Breast epithelium (tissue), 4 donors: Measurements from ENCODE around the gene MEF2B. TPM values are rescaled to one million over a fixed set of nuclear protein-coding genes. Genes with fewer than 3 reads are reported as not detected.
A peak's percentile ranks its signal among the peaks of the same experiment; 100 is the strongest.

ENCODE experiments used
- DNase-seq, 2 donors: peaks; one replicate each; pipeline ENCODE4 v3.0.0-alpha.2; 2019; ENCODE audit warnings: low spot score in 2 of 2
- H3K27ac ChIP-seq, 2 donors: fragments of 200-600 bp; sonication (generic) in 1 of 2; one replicate each; pipeline ENCODE4 v1.5.1; 2016 to 2019; ENCODE audit warnings: mild to moderate bottlenecking in 1 of 2
- H3K27me3 ChIP-seq, 2 donors: fragments of 200-600 bp; sonication (generic) in 1 of 2; one replicate each; pipeline versions ENCODE4 v1.5.1 to v1.6.0; 2017 to 2019; ENCODE audit warnings: control low read depth in 1 of 2, mild to moderate bottlenecking in 1 of 2
- H3K36me3 ChIP-seq: fragments of 200-600 bp; one replicate; pipeline ENCODE4 v1.5.1; 2019
- H3K4me1 ChIP-seq, 2 donors: fragments of 200-600 bp; sonication (generic); one replicate each; pipeline ENCODE4 v1.5.1; 2016 to 2019; ENCODE audit warnings: control low read depth in 1 of 2
- H3K4me3 ChIP-seq, 3 donors: fragments of 200-600 bp; sonication (generic); 1 replicate in 2 of 3; 2 replicates in 1 of 3; pipeline ENCODE4 v1.5.1; 2016 to 2019; ENCODE audit warnings: mild to moderate bottlenecking in 3 of 3, moderate library complexity in 2 of 3
- H3K9me3 ChIP-seq, 2 donors: fragments of 200-600 bp; sonication (generic) in 1 of 2; one replicate each; pipeline ENCODE4 v1.5.1; 2016 to 2019; ENCODE audit warnings: control low read depth in 1 of 2
- POLR2A ChIP-seq: fragments of 450-650 bp; IDR thresholded peaks from one replicate; pipeline ENCODE4 v1.6.1; 2016; ENCODE audit warnings: antibody characterized with exemption, mild to moderate bottlenecking, moderate library complexity
- POLR2AphosphoS5 ChIP-seq, 3 donors: sonication (generic); formaldehyde crosslinking; IDR thresholded peaks; one replicate each; pipeline ENCODE4 v1.6.1; 2017; ENCODE audit warnings: antibody characterized with exemption in 3 of 3
- intact Hi-C: fragments of 100-400 bp; cut with DNase I; formaldehyde crosslinking; loops from one replicate; pipeline ENCODE4 v1.15.1; 2023; ENCODE audit warnings: low total_unique reads
- total RNA-seq, 3 donors: library from RNA; depleted of rRNA; stranded (reverse); fragments of >200 nt; gene quantifications; one replicate each; pipeline ENCODE4 v1.1.0, GENCODE V29; 2016
- TF ChIP-seq, protein P1 (sequence below), 3 donors: fragments of 450-650 bp; IDR thresholded peaks; one replicate each; pipeline ENCODE4 v1.5.1; 2016 to 2017; ENCODE audit warnings: antibody characterized with exemption in 3 of 3, mild to moderate bottlenecking in 3 of 3, moderate library complexity in 3 of 3

The MEF2B gene
- total RNA-seq, 3 donors from 2014 or later: 0.59 to 0.64 TPM; not detected in 1

DNA sequence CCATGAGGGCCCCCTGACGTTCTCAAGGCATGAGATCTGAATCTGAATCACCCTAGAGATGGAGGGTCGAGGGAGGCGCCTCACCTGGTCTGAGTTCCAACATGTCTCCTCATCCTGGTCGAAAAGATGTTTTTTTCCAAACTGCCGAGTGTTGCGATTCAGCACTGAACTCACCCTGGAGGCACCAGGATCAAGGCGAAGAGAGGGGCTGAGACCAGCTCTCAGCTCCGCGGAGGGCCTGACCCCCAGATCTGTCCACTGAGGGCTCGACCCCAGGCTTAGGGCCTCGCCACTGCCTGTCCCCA is 32.6 kb upstream of the MEF2B start:
- Histone ChIP-seq H3K4me3 (peak overlapping the region; percentile 64 to 77 (median 69)), H3K9me3 (no peaks in the 10 kb centered on the region), H3K27me3 (no peaks in the 10 kb centered on the region), H3K36me3 (no peaks in the 10 kb centered on the region), H3K27ac (peak overlapping the region; percentile 64 to 85), H3K4me1 (peaks cover 0 to 10% of the 10 kb centered on the region in 2 donors)
- no peak for DNase-seq
- intact Hi-C loops: no loop called here
- TF ChIP-seq POLR2AphosphoS5 (IDR thresholded peaks at IDR 0.05) (no peak), POLR2A (no peak)
- TF ChIP-seq, protein P1, sequence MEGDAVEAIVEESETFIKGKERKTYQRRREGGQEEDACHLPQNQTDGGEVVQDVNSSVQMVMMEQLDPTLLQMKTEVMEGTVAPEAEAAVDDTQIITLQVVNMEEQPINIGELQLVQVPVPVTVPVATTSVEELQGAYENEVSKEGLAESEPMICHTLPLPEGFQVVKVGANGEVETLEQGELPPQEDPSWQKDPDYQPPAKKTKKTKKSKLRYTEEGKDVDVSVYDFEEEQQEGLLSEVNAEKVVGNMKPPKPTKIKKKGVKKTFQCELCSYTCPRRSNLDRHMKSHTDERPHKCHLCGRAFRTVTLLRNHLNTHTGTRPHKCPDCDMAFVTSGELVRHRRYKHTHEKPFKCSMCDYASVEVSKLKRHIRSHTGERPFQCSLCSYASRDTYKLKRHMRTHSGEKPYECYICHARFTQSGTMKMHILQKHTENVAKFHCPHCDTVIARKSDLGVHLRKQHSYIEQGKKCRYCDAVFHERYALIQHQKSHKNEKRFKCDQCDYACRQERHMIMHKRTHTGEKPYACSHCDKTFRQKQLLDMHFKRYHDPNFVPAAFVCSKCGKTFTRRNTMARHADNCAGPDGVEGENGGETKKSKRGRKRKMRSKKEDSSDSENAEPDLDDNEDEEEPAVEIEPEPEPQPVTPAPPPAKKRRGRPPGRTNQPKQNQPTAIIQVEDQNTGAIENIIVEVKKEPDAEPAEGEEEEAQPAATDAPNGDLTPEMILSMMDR (IDR thresholded peaks at IDR 0.05): no peak

DNA sequence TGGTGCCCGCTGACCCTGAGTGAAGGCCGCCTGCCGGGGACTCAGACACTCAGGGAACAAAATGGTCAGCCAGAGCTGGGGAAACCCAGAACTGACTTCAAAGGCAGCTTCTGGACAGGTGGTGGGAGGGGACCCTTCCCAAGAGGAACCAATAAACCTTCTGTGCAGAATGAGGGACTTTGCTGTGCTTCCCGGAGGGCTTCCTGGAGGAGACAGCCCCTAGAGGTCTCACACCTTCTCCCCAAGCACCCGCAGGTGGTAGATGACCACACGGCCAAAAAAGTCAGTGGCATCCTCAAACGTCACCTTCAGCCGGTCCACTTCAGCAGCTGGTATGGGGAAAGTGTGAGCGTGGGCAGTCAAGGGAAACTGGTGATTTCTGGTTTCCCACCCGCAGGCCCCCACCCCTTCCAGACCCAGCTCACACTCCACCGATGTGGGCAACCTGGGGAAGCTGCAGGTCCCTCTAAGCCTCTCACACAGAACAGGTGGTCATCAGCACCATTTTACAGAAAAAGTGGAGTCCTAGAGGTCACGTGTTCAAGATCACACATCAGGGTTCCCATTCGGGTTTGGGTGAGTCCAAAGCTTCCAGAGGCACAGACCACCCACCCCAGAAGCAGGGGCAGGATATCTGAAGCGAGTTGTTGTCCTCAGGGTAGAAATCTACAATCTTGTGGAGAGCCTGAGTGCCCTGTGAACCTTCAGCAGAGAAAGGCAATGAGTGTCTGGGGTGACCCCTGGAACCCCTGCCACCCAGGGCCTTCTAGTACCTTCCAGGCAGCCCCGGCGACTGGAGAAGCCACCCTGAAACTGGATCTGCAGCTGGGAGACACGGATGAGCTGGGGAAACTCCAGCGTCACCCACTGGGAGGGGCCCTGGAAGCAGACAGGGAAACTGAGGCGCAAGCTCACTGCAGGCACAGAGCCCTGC is 31.9 kb upstream of the MEF2B start:
- Histone ChIP-seq H3K36me3 (no peaks in the 10 kb centered on the region), H3K4me1 (peaks cover 0 to 10% of the 10 kb centered on the region in 2 donors), H3K4me3 (peak overlapping the region; percentile 64 to 77 (median 69)), H3K9me3 (no peaks in the 10 kb centered on the region), H3K27me3 (no peaks in the 10 kb centered on the region), H3K27ac (peak overlapping the region; percentile 64 to 85)
- TF ChIP-seq, protein P1 (IDR thresholded peaks at IDR 0.05): no peak
- TF ChIP-seq POLR2A (no peak), POLR2AphosphoS5 (IDR thresholded peaks at IDR 0.05) (no peak)
- no peak for DNase-seq
- intact Hi-C loops: no loop called here

DNA sequence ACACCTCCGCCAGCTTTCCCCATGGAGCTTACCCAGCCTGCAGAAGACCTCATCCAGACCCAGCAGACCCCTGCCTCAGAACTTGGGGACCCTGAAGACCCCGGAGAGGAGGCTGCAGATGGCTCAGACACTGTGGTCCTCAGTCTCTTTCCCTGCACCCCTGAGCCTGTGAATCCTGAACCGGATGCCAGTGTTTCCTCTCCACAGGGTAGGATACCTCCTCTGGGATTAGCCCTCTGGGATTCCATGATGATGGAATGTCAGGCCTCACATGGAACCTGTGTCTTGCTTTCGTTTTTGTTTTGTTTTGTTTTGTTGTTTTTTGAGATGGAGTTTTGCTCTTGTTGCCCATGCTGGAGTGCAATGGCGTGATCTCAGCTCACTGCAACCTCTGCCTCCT is 23.9 kb upstream of the MEF2B start:
- no peaks in the 10 kb centered on the region for H3K9me3 ChIP-seq
- H3K27ac ChIP-seq: peak overlapping the region in 1 of 2 donors; percentile 51
- peak overlapping the region in 2 of 3 donors; percentile 84 to 99 for H3K4me3 ChIP-seq
- TF ChIP-seq POLR2A (no peak), POLR2AphosphoS5 (IDR thresholded peaks at IDR 0.05) (no peak)
- TF ChIP-seq, protein P1 (IDR thresholded peaks at IDR 0.05): no peak
- intact Hi-C loops: no loop called here
- no peaks in the 10 kb centered on the region for H3K36me3 ChIP-seq
- no peaks in the 10 kb centered on the region for H3K27me3 ChIP-seq
- H3K4me1 ChIP-seq: peaks cover 7 to 9% of the 10 kb centered on the region in 2 donors
- no peak for DNase-seq

DNA sequence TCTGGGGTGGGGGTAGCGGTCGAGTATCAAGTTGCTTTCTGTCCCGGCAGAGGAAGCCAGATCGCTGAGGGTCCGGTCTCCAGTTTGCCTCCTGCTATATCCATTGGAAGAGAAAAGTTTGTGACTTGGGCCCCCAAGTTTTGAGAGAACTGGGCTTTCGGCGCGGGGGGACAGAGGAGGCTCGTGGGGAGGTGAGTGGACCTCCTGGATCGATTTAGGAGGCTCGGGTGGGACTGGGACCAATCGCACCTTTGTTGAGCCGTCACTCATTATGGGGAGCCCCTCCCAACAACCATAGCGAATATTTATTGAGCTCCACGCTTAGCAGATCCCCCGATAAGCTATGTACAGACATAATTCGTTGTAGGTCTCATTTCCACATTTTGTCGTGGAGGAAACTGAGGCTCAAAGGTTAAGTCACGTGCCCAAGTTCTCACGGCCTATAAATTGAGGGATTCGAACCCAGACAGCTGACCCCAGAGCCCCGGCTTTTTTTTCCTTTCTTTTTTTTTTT is 22.9 kb upstream of the MEF2B start:
- Histone ChIP-seq H3K36me3 (no peaks in the 10 kb centered on the region), H3K4me3 (peak overlapping the region; percentile 84 to 99 (median 94)), H3K9me3 (no peaks in the 10 kb centered on the region), H3K27ac (peak overlapping the region; percentile 99), H3K27me3 (no peaks in the 10 kb centered on the region), H3K4me1 (peaks cover 7 to 9% of the 10 kb centered on the region in 2 donors)
- intact Hi-C loops: no loop called here
- no peak for TF ChIP-seq POLR2AphosphoS5 (IDR thresholded peaks at IDR 0.05)
- TF ChIP-seq POLR2A: no peak
- TF ChIP-seq, protein P1 (IDR thresholded peaks at IDR 0.05): no peak
- no peak for DNase-seq
